UCSD-AML1 (cell line): Measurements from ENCODE around the gene COL6A3.

Source experiments
- DNase-seq: peaks from one replicate; lab custom pipeline; 2025; ENCODE audit not compliant: unreplicated experiment; lab: John Stamatoyannopoulos, UW

The COL6A3 gene

DNA sequence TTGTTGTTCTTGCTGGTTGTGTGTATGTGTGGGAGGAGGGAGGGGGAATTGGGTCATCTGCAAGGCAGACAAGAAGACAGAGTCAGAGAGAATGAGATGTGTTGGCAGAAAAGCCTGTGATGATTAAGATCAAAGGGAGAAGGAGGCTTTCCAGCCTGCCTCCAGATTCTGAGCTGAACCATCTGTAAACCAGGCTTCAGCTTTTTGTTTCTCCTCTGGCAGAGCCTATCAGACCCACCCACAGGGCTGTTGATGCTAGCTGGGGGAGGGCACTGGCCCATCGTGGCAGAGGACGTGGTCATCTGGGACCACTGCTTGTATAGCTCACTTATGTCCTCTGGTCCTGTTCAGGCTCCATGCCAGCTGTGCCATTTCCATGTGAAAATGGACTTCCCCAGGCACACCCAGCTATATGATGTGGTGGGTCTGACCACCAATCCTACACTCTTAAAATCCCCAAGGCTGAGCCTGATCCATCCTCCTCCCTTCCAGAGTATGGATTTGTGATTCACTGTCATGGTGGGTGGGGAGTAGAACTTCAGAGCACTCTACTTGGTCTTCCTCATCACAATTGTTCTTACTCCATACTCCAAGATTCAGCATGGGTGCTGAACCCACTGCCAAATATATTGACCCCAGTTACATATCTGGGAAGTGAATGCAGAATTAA is 27.8 kb upstream of the COL6A3 start:
- DNase-seq: no peak

- no peak for DNase-seq
These were observed 26.9 kb upstream of the COL6A3 start for GRCh38 chr2:237440819-237441281.

GRCh38 chr2:237438080-237438940 is 24.3 kb upstream of the COL6A3 start:
- no peak for DNase-seq

DNA sequence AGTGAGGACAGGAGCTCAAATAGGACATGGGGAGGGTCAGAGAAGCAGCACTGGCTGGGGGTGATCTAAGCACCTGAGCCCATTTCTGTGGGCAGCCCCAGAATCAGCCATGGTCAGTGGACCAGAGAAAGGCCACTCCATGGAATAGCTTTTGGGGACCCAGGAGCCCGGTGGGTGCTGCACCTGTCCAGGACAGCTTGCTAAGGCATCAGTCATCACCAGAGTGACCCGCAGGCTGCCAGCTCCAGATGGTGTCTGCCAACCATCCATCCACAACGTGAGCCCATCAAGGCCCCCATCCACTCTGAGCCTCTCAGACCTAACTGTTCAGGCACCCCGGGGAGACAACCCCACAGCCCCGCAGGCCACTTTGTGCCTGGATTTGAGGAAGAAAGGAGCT is 23.6 kb upstream of the COL6A3 start:
- DNase-seq: no peak

DNA sequence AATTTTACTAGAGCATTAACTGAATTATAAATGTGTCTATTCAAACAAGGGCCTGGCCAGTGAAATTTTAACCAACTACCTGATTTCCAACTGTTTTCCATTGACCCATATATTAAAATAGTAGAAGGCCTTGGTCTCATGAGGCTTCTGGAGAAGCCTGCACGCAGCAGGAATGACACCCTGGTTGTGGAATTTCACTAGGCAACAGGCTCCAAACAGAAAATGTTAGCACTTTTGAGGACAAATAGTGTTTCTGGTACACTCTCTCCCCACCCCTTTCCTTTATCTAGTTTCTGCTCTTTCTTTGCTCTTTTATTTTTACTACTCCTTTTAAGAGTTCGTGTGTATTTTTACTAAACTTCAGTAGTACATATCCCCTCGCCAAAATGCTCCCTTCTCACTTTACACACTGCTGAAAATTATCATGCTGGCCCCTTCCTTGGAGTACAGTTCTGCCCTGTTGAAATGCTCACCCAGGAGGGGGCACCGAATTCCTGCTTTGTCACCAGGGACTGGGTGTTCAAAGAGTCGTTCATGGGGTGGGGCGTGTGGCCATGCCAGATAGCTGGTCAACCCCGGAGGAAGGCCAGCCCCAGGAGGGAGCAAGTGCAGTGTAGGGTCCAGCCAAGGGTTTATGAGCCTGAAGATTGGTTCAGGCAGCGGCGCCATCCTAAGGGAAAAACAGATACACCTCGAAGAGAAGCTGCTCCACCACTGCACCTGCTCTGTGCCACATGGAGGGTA is 22.1 kb upstream of the COL6A3 start:
- no peak for DNase-seq

- peak; percentile 91 for DNase-seq
These were observed 20.9 kb upstream of the COL6A3 start for GRCh38 chr2:237434866-237435311.

DNA sequence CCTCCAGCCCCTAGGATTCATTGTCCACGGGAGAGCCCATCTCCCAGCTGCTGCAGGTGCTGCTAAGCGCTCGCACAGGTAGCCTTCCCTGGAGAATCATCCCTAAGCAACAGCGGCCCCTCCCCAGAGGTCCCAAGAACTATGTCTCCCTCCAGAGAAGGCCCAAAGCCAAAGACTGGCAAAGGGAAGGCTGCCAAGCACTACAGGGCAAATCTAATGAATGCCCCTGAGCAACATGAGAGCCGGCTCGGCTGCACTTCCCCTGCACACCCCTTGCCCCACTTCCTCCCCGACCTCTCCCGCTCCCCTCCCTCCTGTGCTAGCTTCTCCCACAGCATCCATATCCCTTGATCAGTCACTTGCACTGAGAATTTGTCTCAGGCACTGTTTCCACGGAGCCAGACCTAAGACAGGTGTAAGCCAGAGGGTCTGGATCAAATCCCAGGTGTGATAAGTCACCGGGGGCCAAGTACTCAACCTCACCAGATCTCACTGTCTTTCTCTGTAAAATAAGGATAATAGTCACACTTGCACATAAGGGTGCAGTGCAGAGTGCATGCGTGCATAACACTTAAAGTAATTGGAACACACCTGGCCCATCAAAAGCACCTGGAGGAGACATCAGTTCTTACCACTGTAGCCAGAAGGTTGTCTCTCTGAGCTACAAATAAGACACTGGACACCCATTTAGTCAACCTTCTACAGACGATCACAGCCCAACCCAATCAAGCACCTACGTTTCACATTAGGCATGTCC is 20.1 kb upstream of the COL6A3 start:
- no peak for DNase-seq

DNA sequence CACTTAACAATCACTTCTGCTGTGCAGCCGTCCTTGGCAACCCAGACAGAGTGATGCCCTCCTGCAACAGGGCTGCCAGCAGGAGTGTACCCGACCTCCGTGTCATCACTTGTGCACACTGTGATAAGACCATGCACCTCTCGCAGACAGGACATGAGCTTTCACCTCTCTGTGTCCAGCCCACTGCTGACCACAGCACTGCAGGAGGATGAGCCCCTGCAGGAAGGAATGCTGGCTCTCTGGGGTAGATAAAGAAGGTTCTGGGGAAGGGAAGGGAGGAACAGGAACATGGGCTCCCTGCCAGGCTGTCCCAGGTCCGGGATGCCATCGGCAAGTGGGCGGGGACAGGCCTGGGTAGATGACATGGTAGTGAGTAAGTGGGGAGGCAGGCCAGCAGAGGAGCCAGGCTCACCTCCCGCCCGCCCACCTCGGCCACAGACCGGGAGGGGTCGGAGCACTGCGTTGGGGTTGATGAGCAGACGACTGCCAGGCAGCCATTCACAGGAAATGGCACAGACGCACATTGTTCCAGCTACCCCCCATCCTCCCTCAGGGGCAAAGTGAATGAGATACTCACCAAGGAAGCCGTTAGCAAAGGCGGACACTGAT is 18.6 kb upstream of the COL6A3 start:
- no peak for DNase-seq

- no peak for DNase-seq
These were observed 17.9 kb upstream of the COL6A3 start for GRCh38 chr2:237431837-237432236.

- DNase-seq: no peak
These were observed 17.4 kb upstream of the COL6A3 start for GRCh38 chr2:237431372-237431771.

DNA sequence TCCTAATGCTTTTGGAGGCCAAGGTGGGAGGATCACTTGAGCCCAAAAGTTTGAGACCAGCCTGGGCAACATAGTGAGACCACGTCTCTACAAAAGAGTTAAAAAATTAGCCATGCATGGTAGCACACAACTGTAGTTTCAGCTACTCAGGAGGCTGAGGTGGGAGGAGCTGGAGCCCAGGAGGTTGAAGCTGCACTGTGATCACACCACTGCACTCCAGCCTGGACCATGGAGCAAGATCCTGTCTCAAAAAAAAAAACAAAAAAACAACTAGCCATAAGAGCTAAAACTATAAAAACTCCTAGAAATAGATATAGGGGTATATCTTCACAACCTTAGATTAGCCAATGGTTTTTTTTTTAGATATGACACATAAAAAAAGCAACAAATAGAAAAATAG is 16.9 kb upstream of the COL6A3 start:
- no peak for DNase-seq

DNA sequence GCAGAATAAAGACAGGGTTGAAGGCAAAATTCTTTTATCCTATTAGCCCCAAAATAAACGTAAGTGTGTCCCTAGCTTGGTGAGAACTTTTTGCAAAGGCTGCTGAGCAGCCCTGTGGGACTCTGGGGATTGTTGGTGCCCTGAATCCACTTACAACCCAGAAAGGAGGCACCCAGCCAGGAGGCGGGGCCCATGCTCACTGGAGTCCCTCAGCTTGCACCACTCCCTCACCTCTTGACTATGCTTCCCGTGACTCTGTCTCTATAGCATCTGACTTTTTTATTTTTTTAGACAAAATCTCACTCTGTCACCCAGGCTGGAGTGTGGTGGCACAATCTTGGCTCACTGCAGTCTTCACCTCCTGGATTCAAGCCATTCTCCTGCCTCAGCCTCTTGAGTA is 15.8 kb upstream of the COL6A3 start:
- DNase-seq: no peak

- no peak for DNase-seq
These were observed 14.0 kb upstream of the COL6A3 start for GRCh38 chr2:237427769-237428506.

DNA sequence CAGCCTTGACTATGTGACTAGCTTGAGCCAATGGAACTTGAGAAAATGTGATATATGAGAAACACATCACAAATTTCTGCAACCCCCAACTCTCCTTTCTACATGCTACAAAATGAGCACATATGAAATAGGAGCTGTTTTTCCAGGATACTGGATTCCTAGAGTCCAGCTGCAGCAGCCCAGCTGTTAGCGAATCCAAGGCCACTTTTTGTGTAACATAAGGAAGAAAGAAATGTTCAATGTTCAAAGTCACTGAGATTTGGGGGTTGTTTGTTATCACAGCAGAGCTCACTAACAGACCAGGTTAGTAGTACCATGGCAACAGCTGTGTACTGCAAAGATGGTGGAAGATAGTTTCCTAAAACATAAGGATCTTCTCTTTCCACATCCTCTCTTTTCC is 12.6 kb upstream of the COL6A3 start:
- DNase-seq: no peak

DNA sequence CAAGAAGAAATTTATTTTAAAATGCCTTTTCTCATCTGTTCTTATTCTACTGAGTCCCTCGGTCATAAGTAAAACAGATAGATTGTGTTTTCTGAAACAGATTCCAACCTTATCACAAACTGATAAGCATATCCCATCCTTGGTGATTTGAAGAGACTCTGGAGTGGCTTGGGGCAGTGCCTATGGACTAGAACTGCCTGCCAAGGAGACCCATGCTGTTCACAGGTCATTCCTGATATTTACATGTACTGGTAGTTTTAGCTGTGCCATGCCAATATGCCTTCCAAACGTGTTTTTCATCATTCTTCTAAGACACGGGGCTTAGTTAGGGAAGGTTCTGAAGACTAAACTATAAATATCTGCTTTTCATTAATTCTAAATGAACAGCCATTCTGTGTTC is 11.4 kb upstream of the COL6A3 start:
- DNase-seq: no peak

GRCh38 chr2:237424544-237424943 is 10.6 kb upstream of the COL6A3 start:
- no peak for DNase-seq

DNA sequence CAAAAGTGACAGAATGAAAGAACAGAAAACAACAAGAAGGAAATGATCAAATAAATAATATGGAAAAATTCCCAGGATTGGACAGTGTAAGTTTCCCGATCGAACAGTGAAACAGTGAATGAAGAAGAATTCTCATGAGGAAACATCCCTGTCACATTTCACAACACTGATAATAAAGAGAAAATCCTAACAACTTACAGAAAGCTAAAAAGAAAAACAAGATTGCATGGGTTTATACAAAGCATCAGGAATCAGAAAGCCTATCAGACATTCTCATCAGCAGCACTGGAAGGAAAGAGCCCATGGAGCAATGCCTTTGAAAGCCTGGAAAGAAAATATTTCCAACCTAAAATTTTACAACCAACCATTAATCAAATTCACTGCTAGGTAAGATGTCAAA is 9.9 kb upstream of the COL6A3 start:
- DNase-seq: no peak

DNA sequence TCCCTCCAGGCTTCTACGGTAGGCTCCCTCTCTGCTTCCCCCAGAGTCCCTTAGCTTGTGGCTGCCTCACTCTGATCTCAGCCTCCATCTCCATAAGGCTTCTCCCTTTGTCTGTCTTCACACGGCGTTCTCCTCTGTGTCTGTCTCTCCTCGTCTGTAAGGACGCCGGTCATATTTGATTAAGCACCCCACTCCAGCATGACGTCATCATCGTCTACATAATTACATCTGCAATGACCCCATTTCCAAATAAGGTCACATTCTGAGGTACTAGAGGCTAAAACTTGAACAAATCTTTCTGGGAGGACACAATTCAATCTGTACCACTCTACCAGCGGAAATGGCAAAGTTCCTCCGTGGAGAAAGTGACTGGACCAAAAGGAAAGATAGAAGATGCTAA is 8.3 kb upstream of the COL6A3 start:
- DNase-seq: no peak

DNA sequence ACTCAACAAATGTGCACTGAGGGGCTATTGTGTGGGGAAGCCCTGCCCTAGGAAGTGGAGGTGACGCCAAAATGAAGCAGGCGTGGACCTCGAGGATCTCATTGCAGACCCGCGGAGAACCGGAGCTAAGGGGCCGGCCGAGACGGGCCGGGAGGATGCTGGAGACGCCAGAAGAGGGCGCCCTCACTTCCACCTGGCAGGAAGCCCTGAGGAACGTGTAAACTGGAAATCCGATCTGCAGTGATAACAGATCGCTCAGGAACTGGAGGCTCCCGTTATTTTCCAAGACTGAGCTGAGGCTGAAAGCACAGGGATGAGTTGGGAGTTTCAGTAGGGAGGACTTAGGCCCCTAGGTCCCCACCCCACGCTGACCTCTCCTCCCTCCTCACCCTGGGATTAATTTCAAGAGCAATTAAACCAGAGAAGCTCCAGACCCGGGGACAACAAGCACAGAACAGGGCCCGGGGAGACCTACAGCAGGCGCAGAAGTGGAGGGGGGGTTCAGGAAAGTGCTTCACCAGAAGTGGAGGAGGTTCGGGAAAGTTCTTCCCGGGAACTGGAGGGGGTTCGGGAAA is 7.7 kb upstream of the COL6A3 start:
- peak; percentile 68 for DNase-seq

- no peak for DNase-seq
These were observed 4.3 kb upstream of the COL6A3 start for GRCh38 chr2:237418300-237418699.
